HS-27A (cell line): ENCODE measurements around the gene APPL1.
A peak's percentile ranks its signal among the peaks of the same experiment; 100 is the strongest.

Experiments
- DNase-seq: peaks from one replicate; pipeline ENCODE4 v3.0.0-alpha.2; 2012; ENCODE audit warnings: low read depth, missing footprints

The APPL1 gene

GRCh38 chr3:57227204-57227929, at the start of gene APPL1:
Gene APPL1, plus strand, starts transcription at chr3:57227729. Its CDS starts 155 bp downstream, at chr3:57227884.
- peak; percentile 79 for DNase-seq

GRCh38 chr3:57179580-57180410, 47.7 kb upstream of the APPL1 start:
- DNase-seq = no peak

- DNase-seq = no peak
Measured at GRCh38 chr3:57184526-57184925, 43.0 kb upstream of the APPL1 start.

- no peak for DNase-seq
Measured at GRCh38 chr3:57192028-57192427, 35.5 kb upstream of the APPL1 start.

GRCh38 chr3:57194641-57195040, 32.9 kb upstream of the APPL1 start:
- no peak for DNase-seq

- no peak for DNase-seq
Measured at GRCh38 chr3:57199895-57200297, 27.6 kb upstream of the APPL1 start, which contains the start of gene HESX1. Gene HESX1, minus strand, starts transcription at chr3:57199978. Its CDS starts 60 bp downstream, at chr3:57199918.

GRCh38 chr3:57206423-57206822, 21.1 kb upstream of the APPL1 start:
- DNase-seq = no peak

- no peak for DNase-seq
Measured at GRCh38 chr3:57221883-57222282, 5.6 kb upstream of the APPL1 start.

- no peak for DNase-seq
Measured at GRCh38 chr3:57224856-57225255, 2.7 kb upstream of the APPL1 start.

GRCh38 chr3:57226176-57226575, 1.4 kb upstream of the APPL1 start:
- DNase-seq = no peak

GRCh38 chr3:57227930-57228751, 612 bp downstream of the APPL1 start:
- DNase-seq = no peak

- no peak for DNase-seq
Measured at GRCh38 chr3:57230006-57230405, 2.5 kb downstream of the APPL1 start.

GRCh38 chr3:57233799-57234198, 6.3 kb downstream of the APPL1 start:
- DNase-seq = no peak

GRCh38 chr3:57234613-57235575, 7.4 kb downstream of the APPL1 start:
- no peak for DNase-seq

- DNase-seq = no peak
Measured at GRCh38 chr3:57244946-57245345, 17.4 kb downstream of the APPL1 start.

- DNase-seq = no peak
Measured at GRCh38 chr3:57252404-57252803, 24.9 kb downstream of the APPL1 start.

- no peak for DNase-seq
Measured at GRCh38 chr3:57256844-57257243, 29.3 kb downstream of the APPL1 start.

- no peak for DNase-seq
Measured at GRCh38 chr3:57257678-57258077, 30.1 kb downstream of the APPL1 start.

- DNase-seq = no peak
Measured at GRCh38 chr3:57261119-57261518, 33.6 kb downstream of the APPL1 start.

- DNase-seq = no peak
Measured at GRCh38 chr3:57261929-57262328, 34.4 kb downstream of the APPL1 start.

- no peak for DNase-seq
Measured at GRCh38 chr3:57268416-57268815, 40.9 kb downstream of the APPL1 start.
